NCI-H1930 (cell line): ENCODE data around the gene MALL.
"Not testable (repeated sequence)": the region's sequence is repeated elsewhere in the genome, so short reads cannot be mapped to it uniquely, and the experiment has no call there.

ENCODE experiments used
- DNase-seq, 2 experiments: peaks; one replicate each; lab custom pipeline; 2025; lab: John Stamatoyannopoulos, UW

Gene MALL

GRCh38 chr2:110120171-110121051 lies 4.8 kb upstream of the MALL start:
- DNase-seq: no peak

- no peak for DNase-seq
These were observed 550 bp upstream of the MALL start for GRCh38 chr2:110116033-110116710.

DNA sequence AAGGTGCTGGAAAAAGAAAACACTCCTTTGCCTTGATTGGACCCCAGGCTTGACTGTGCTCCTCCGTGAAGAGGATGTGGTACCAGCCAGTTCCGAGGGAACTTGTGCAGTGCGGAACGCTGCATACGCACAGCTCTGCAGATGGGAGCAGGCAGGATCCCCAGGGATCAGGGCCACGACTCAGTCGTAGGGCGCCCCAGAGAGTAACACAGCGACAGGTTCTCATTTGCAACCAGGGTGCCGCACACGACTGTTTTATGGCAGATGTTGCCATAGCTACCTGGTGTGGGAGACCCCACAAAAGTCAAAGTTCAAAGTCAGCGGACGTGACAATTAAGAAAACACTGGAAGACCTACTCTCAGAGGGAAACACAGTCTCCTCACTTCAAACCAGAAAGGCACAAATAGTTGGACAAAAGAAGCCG lies 779 bp downstream of the MALL start:
- no peak for DNase-seq

GRCh38 chr2:110113961-110114591 lies 1.5 kb downstream of the MALL start:
- no peak for DNase-seq

DNA sequence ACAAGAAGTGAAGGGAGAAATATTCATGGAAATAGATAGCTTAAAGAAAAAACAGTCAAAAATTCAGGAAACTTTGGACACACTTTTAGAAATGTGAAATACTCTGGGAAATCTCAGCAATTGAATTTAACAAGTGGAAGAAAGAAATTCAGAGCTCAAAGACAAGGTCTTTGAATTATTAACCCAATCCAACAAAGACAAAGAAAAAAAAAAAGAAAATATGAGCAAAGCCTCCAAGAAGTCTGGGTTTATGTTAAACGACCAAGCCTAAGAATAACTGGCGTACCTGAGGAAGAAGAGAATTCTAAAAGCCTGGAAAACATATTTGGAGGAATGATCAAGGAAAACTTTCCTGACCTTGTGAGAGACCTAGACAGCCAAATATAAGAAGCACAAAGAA lies 7.3 kb downstream of the MALL start:
- DNase-seq: not testable (repeated sequence)

GRCh38 chr2:110107092-110108079 lies 8.2 kb downstream of the MALL start:
- DNase-seq: no peak

DNA sequence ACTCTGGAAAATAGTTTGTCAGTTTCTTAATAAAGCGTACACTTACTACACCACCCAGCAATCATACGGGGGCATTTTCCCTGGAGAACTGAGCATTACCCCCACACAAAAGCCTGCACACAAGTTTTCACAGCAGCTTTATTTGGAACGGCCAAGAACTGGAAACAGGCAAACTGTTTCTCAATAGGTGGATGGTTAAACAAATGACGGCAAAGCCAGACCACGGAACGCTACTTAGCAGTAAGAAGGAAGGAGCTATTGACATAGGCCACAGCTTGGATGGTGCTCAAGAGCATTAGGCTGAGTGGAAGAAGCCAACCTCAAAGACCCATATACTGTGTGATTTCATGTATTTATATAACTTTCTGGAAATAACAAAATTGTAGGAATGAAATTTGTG lies 9.0 kb downstream of the MALL start:
- DNase-seq: no peak

DNA sequence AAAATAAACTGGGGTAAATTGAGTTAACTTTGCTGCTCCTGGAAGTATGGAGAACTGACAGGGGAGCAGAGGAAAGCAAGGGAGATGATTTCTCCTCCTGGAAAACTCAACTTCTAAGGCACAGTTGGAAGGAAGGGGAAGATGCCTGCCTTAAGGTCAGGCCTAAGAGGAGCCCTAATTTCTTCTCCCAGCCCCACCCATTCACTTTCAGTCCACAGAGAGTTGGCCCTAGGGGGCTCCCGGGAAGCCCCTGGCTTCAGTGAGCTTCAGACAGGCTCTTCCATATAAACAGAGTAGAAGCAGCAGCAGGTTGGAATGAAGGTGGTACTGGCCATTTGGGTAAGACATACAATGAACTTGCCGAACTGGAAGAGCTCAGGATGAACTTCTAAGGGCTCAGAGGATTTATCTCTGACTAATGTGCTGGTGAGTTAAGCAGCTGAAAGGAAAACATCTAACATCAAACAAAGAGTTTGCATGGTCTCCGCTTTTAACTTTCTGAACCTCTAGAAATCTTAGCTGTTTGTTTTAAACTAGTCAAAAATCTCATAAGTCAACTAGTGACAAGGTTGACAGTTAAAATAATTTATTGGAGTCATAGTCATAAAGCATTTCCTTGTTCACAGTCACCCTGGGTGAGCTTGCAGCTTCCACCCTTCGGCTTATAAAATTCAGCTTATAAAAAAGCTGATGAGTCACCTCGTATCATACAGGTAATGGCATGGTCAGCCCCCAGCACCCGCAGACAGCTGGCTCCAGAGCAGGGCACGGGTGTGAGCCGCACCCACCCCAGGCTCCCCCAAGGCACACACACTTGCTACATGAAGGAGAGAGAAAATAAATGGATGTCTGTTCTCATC lies 9.8 kb downstream of the MALL start:
- no peak for DNase-seq

DNA sequence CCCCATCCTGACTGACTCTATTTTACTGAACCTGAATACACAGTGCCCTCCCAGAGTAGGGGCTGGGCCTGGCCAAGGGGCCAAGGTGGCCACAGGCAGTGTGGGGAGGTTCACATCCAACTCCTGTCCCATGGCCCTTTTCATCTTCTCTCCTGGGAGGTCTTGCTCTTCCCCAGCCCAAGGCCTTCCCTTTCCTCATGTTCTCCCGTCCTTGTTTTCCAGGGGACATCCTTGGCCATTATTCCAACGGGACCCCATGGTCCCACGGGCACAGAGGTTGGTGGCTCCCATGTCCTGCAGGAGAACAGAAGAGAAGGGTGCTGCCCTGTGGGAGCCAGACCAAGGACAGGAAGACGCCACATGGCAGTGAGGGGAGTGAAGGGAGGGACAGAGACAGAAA lies 10.4 kb downstream of the MALL start:
- no peak for DNase-seq

DNA sequence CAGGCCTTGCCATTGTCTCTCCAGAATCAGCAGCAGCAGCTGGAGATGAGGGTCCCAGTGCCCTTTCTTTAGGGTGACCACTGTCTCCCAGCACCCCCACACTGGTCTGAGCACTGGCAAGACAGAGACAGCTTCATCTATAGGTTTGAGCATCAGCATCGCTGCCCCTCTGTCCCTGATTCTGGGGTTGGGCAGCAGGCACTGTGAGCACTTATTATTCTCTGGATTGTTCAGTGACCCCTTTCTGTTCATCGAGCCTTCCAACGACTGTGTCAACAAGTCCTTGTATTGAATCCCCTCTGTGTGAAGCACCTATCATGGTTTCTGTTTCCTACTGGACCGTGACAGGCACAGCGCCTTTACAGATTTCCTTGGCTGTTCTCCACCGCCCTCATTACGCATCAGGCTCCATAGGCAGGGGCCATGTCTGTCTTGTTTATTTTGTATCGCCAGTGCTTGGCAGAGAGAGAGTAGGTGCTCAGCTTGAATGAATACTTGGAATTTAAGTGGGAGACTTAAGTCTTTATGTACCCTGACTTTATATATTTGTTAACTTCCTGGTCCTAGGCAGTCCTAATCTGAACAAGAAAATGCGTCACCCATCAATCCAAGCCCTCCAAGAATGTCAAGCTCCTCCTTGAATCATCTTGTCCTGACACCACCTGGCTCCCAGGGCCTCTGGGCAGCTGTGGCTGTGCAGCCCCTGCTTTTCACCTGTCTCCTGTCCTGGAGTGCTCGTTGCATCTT lies 11.4 kb downstream of the MALL start:
- DNase-seq: no peak

DNA sequence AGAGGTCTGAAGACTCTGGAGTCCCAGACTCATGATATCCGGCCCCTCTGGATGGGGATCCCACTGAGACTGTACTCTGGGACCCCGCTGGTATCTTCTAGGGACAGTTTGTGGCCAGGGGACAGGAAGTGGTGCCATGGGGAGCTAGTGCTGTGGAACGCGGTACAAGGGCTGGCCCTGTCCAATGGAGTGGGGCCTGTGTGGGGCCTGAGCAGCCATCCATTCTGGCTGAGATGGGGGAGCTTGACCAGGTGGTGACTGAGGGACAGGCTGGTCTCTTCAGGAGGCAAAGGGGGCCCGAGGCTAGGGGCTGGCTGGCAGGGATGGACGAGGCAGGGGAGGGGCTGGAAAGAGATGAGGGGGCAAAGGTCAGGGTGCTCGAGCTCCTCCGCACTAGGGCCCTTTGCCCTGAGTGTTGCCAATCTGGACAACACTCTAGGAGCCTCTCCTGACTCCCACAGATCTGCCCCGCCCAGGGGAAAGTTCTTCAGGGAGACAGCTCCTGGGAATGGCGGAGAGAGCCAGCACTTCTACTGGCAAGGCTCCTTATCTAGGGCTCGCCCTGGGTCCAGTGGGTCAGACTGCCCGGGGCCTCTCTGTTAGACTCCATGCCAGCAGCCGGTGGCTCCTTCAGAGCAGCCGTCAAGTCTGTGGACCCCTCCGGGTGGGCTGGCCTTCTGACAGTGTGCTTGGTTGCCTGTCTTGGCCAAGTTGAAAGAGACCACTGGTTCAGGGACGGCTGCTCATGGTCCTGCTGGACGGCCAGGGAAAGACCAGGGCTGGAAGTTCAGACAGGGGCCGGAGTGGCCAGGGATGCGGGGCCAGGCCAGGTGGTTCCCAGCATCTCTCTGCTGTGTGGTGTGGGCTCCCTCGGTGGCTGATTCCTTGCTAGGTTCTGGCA lies 12.3 kb downstream of the MALL start:
- no peak for DNase-seq

DNA sequence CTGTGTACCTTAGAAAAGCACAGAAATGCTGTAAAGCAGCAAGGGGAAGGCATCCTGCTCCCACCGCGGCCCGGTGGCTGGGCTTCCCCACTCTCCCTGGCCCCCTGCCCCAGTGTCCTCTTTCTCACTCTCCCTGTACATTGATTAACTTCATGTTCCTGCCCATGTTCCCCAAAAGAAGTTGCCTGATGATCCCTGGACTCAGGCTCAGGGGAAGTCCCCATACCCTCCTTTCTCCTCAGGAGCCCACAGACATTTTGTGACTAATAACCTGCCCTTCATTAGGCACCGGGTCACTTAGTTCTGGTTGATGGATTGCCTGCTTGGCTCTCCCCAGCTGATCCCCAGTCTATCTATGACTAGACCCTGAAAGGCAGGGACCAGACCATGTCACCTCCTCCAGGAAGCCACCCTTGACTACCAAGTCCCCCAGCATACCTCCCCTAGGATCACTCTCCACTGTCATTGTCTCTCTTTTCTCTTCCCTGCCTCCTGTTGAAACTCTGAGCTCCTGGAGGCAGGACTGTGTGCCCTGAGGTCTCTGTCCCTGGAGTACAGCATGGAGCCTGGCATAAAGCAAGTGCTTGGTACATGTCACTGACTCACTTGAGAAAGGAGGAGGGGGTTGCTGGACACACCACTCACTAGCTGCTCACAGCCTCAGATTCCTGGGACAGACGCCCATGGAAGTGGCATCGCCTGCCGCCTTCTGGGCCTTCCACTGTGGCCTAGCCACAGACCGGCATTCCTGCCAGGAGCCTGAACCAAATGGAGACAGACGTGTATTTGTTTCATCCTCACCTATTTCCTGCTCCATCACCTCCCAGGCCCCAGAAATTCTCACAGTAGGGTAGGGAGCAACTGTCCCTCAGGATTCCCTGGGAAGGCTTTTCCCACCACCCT lies 13.5 kb downstream of the MALL start:
- DNase-seq: no peak

- no peak for DNase-seq
These were observed 14.3 kb downstream of the MALL start for GRCh38 chr2:110101280-110101844.

DNA sequence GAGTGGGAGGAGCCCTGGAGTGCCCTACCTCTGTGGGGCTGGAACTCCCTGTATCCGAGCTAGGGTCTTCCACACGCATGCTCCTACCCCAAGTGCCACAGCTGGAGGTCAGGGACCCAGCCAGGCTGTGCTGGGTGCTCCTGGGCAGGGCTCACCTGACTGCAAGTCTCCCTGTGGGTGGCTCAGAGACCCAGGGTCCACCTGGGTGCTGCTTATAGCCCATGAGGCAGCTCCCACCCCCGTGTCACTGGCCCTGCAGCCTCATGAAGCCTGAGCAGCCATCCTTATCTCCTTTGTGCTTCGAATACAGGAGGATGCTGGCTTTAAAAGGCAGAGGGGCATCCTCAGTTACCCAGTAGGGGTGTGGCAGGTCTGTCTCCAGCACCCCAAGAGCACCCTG lies 14.7 kb downstream of the MALL start:
- DNase-seq: not testable (repeated sequence)

DNA sequence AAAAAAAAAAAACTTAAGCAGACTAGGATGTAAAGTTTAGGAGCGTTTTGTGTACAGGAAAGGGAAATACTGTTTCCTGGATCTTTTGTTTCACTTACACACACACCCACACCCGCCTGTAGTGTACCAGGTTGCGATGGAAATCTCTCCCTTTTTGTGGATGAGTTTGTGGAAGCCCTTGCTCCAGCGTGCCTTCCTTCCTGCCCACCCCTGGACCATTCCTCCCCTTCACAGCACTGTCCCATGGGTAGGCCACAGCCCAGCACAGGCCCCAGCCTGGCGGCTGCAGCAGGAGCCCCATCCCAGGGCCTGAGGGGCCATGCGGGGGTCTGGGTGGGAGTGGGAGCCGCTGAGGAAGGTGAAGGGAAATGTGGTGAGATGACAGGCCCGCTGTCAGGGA lies 15.1 kb downstream of the MALL start:
- DNase-seq: no peak

DNA sequence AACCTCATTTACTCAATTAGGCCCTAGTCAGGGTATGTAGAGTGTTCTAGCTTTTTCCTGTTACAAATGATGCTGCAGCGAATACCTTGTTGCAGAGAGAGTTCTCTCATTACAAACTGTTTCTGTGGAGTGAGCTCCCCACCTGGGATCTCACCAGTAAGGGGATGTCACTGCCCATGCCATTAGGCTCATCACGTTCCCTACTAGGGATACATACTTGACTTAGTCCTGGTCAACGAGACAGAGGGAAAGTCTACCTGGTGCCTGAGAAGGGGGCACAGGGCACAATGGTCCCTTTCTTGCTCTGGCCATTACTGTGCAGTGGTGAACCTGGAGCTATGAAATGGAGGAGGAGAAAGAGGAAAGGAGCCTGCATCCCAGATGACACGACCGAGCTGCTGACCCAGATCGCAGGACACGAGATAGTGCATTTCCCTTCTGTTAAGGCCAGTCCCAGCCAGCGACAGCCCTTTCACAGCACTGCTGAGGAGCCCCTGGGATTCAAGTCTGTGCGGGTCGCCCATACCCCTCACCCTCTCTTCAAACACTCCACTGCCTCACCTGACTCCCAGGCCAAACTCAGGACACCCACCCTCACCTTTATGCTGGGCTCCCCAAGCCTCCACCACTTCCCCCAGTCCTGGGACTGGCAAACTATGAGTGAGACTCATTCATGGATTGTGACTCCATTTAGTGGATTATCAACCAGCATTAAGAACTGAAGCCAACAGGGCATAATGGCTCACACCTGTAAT lies 16.0 kb downstream of the MALL start:
- no peak for DNase-seq

- no peak for DNase-seq
These were observed 16.6 kb downstream of the MALL start for GRCh38 chr2:110099038-110099425.
